ENCODE results near the gene ATF7.

DNA sequence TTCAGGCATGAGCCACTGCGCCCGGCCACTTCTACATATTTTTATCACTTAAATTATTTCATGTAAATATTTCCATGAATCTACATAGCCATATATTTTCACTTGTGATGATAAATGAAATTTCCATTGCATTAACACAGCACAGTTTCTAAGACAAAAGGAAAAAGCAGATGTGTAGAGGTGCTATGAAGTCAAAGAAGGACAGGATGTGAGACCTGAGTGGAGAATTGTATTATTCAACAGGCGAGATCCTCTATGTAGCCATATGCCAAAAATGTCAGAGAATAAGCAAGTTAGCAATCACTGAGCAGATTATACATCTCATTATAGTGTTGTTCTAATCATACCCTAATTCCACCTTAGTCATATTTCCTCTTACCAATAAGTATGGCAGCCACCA lies 38.1 kb downstream of the ATF7 start:
- TF ChIP-seq, protein P1, sequence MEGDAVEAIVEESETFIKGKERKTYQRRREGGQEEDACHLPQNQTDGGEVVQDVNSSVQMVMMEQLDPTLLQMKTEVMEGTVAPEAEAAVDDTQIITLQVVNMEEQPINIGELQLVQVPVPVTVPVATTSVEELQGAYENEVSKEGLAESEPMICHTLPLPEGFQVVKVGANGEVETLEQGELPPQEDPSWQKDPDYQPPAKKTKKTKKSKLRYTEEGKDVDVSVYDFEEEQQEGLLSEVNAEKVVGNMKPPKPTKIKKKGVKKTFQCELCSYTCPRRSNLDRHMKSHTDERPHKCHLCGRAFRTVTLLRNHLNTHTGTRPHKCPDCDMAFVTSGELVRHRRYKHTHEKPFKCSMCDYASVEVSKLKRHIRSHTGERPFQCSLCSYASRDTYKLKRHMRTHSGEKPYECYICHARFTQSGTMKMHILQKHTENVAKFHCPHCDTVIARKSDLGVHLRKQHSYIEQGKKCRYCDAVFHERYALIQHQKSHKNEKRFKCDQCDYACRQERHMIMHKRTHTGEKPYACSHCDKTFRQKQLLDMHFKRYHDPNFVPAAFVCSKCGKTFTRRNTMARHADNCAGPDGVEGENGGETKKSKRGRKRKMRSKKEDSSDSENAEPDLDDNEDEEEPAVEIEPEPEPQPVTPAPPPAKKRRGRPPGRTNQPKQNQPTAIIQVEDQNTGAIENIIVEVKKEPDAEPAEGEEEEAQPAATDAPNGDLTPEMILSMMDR (IDR thresholded peaks at IDR 0.05; ENCODE audit: low read depth, low read length, poor library complexity, severe bottlenecking) = no peak
- TF ChIP-seq EZH2phosphoT487 (IDR thresholded peaks at IDR 0.05; ENCODE audit: borderline replicate concordance, low read length) = no peak

Data from DOHH2 (cell line).